Stimulated activated CD4-positive, alpha-beta T cell treated with anti-CD3 and anti-CD28 coated beads, Interleukin-2, amount 100 ng/mL, for 4 hours (primary cell): ENCODE data around the gene CADPS2.
"Not testable (repeated sequence)": the region's sequence is repeated elsewhere in the genome, so short reads cannot be mapped to it uniquely, and the experiment has no call there.

Experiments
- DNase-seq: peaks from one replicate; pipeline ENCODE4 v3.0.0-alpha.2; 2020; ENCODE audit warnings: low read depth

CADPS2 gene

DNA sequence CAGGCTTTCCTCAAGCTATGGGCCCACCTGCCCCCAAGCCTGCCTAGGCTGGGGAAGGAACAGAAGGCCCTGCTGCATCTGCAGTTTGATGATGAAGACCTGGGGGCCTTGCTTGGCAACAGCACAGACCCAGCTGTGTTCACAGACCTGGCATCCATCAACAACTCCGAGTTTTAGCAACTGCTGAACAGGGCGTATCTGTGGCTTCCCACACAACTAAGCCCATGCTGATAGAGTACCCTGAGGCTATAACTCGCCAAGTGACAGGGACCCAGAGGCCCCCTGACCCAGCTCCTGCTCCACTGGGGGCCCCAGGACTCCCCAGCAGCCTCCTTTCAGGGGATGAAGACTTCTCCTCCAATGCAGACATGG is 36.3 kb downstream of the CADPS2 start:
- DNase-seq, result no peak

DNA sequence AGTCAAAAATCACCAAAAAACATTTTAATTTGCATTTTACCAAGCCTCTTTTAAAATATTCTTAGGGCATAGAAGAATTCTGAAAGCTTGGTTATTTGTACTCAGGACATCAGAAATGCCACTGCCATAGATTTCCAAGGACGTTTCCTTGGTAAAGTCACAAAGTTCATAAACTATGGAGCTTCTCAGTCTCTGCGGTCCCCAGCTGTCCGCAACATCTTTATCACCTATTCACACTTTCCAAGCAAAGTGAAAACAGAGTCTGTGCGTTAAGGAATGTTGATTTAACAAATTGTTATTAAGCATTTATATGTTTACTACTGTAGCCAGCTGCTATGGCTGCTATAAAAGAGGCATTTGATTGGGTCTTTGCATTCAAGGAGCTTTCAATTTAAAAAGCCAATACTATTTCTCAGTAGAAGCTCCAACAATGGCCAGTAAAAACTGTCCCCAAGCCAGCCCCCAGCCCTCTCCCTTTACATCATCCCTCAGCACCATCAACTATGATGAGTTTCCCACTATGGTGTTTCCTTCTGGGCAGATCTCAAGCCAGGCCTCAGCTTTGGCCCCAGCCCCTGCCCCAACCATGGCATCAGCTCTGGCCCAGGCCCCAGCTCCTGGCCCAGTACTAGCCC is 36.8 kb downstream of the CADPS2 start:
- no peak for DNase-seq

- DNase-seq, result no peak
Observed at GRCh38 chr7:122847871-122848473, 38.3 kb downstream of the CADPS2 start.

DNA sequence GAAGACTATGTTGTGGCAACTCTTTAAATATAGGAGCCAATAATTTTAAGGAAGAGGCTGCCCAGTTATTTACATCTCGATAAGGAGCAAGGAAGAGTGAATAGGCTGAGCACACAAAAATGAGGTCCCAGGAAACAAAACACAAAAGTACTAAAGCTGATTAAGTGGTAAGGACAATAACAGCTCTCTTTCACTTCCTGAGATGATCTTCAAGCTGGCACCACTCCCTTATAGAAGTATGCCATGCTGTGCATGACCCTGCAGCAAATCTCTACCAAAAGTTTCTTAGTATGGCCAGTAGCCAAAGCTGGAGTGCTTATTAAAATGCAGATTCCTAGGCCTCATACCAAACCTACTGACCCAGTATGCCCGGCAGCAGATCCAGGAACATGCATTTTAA is 39.7 kb downstream of the CADPS2 start:
- no peak for DNase-seq

- no peak for DNase-seq
Observed at GRCh38 chr7:122845286-122845685, 41.0 kb downstream of the CADPS2 start.

DNA sequence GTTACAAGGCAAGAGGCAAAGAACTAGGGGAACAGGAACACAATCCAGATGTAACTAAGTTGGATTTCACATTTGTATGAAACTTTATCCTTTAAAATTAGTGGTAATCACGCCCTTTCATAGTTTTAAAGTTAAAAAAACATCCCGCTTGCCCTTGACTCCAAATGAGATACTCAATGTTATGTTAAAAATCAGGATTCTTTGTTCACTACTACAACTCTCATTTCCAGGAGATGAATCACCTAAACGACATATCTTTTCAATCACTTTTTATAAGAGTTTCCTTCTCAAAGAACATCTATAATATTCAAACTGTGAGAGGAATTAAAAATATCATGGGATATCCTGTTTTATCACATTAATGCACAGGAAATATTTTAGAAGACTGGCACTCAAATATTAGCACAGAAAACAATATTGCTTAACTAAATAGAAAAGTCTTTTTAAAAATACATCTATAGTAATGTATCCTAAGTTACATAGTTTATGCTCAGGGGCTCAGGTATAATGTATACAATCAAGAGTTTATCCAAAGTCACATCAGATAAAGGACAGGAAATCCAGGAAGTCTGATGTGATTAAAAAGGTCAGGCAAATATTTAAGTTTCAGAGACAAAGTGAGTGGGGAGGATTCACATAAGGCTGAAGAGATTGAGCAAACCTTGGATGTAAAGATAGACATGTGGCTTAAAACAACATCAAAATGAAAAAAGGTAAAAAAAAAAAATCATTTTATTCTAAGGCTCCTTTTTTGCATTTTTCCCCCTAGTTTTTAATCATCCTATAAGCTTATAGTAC is 41.9 kb downstream of the CADPS2 start:
- DNase-seq, result no peak

DNA sequence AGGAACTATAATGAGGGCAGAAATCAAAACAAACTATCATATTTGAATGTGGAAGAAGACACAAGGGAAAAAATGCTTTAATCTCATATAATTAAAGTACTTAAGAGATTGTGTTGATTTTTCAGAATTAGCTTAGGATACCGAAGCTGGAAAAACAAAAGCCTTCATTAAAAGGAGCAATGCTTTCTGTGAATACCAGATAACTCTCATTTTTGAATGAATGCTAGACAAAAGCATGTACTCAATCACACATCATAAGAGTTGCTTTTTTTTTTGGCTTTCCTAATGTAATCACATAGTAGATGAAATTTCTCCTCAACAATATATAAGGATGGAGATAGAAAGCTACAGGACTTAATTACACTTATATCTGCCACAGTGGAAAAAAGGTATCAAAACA is 43.3 kb downstream of the CADPS2 start:
- no peak for DNase-seq

DNA sequence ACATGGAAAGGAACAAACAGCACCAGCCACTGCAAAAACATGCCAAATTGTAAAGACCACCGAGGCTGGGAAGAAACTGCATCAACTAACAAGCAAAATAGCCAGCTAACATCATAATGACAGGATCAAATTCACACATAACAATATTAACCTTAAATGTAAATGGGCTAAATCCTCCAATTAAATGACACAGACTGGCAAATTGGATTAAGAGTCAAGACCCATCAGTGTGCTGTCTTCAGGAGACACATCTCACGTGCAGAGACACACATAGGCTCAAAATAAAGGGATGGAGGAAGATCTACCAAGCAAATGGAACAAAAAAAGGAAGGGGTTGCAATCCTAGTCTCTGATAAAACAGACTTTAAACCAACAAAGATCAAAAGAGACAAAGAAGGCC is 50.0 kb downstream of the CADPS2 start:
- not testable (repeated sequence) for DNase-seq

GRCh38 chr7:122834571-122834942 is 51.7 kb downstream of the CADPS2 start:
- DNase-seq, result not testable (repeated sequence)

DNA sequence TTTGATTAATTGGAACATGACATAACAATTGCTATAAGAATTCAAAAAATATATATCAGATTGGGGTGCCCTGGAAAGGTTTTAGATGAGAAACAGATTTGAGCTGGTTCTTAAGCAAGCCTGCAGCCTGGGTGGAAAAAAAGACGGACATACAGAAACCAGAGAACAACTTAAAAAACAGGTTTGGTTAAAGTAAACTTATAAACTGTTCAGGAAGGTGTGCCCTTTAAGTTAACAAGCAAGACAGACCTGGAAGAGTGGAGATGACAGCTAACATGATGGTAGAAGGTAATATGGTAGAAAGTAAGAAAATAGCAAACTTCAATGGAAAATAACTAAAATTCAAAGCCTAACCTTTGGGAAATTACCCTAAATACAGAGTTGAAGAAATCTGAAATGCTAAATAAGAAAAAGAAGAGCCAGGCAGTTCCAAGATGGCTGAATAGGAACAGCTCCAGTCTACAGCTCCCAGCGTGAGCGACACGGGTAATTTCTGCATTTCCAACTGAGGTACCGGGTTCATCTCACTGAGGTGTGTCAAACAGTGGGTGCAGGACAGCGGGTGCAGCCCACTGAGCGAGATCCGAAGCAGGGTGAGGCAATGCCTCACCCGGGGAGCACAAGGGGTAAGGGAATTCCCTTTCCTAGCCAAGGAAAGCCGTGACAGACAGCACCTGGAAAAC is 52.2 kb downstream of the CADPS2 start:
- no peak for DNase-seq

- no peak for DNase-seq
Observed at GRCh38 chr7:122831436-122831835, 54.8 kb downstream of the CADPS2 start.

- no peak for DNase-seq
Observed at GRCh38 chr7:122829962-122830361, 56.3 kb downstream of the CADPS2 start.

DNA sequence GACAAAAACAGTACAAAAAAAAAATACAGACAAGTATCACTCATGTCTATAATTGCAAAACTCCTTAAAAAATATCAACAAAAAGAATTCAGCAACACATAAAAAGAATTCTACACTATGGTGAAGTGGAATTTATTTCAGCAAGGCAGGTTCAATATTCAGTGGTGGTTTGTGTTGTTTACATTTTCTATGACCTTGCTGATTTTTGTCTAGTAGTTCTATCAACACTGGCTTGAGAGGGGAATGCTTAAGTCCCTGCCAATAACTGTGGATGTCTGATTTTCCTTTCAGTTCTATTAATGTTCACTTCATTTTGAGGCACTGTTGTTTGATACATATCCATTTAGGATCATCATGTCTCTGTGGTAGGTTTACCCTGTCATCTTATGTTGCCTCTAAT is 58.5 kb downstream of the CADPS2 start:
- no peak for DNase-seq

DNA sequence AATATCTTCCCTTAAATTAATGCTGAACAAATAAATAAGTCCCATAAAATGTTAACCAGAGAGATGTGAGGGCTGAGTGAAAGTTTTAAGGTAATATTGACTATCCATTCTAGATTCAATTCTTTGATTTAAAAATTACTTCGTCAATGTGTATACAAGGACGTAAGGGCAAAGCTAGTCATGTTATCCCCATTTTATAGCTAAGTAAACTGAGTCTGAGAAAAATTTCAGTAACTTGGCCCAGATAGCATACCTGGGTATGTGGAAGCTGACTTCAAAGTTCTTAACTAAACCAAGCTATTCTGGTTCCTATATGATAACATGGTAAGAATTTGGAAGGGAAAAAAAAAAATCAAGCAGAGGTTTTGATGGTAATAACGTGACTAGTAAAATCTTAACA is 72.4 kb downstream of the CADPS2 start:
- no peak for DNase-seq

DNA sequence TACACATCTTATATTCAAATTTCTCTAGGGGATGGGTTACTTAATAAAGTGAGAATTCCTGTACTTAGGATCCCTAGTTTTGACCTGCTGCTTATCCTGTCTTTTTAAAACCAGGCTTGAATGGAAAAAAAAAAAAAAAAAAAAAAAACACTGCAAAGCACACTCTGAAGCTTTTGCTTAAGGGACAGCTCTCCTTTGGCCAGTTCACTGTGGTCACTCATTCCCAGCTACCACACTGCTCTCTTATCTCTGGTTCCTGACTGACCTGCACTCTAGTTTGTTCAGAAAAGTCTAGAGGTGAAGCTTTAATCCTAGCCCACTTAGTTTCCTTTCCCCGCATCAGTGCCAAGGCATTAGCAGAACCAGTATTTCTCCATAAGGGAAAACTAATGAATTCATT is 82.4 kb downstream of the CADPS2 start:
- DNase-seq, result no peak

- DNase-seq, result no peak
Observed at GRCh38 chr7:122803323-122803722, 82.9 kb downstream of the CADPS2 start.

DNA sequence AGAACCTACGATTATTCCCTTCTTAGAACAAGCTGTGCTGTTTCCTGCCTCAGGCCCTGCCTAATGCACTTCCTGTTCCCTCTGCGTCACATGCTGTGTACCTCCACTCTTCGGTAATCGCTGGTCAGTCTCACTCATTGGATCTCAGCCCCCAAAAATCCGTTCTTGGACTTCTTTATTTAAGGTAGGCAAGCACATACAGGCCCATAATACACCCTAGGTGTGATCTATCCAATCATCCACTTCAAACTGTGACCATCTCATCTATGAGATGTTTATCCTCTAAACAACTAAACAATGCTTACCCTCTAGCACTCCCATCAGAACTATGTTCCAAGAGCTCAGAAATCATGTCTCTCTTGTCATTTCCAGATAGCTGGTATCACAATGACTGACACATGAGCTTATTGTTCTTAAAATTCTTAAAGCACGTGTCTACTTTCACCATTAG is 83.9 kb downstream of the CADPS2 start:
- no peak for DNase-seq

- no peak for DNase-seq
Observed at GRCh38 chr7:122791959-122792545, 94.2 kb downstream of the CADPS2 start.

DNA sequence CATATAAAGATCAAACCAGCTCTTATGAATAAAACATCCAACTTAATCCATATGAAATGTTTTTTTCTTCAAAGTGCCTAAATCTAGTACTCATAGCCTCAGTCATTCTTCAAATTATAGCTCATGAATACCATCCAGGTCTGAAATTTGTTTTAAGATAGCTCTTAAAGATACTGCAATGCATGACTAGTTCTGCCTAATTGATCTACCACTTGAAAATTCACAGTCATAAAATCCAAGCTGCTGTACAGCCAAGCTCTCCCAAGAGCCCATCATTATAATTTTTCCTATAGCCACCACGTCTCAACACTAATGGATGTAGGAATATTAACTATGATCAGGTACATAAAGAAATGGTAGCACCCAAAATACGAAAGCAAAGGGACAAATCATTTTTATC is 95.7 kb downstream of the CADPS2 start:
- no peak for DNase-seq

- no peak for DNase-seq
Observed at GRCh38 chr7:122790132-122790531, 96.1 kb downstream of the CADPS2 start.

DNA sequence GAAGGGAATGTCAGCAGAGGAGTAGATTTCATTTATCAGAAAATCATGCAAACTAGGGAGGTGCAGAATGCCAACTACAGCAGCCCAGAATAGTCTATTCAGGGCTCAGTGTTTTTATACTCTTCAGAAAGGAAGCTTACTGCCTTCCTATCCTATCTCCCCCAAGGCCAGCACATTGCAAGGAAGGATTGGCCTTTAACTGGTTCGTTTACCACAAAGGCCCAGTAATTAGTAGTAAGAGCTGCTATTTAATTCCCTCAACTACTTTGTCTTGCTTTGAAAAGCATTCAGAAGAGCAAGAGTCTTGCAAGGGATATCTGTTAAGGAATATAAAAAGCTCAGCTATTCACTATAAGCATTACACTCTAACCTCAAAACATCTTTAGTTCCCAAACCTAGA is 97.1 kb downstream of the CADPS2 start:
- DNase-seq, result no peak

GRCh38 chr7:122770686-122771335 is 115.4 kb downstream of the CADPS2 start:
- DNase-seq, result no peak
